ENCODE results near the gene AMDHD1.

GRCh38 chr12:95978774-95979173 lies 35.6 kb downstream of the AMDHD1 start:
- TF ChIP-seq IRF1 (CRISPR knock-in tag; IDR thresholded peaks at IDR 0.05) (no peak), TCF7 (CRISPR knock-in tag; IDR thresholded peaks at IDR 0.05; ENCODE audit: low read depth) (no peak), TEAD4 (CRISPR knock-in tag; IDR thresholded peaks at IDR 0.05) (no peak), TEAD1 (CRISPR knock-in tag; IDR thresholded peaks at IDR 0.05) (no peak), SMAD3 (CRISPR knock-in tag; IDR thresholded peaks at IDR 0.05; ENCODE audit: borderline replicate concordance) (no peak), NR2C2 (CRISPR knock-in tag; IDR thresholded peaks at IDR 0.05) (no peak), ZNF423 (CRISPR knock-in tag; IDR thresholded peaks at IDR 0.05) (no peak)
- TF ChIP-seq, protein P1, sequence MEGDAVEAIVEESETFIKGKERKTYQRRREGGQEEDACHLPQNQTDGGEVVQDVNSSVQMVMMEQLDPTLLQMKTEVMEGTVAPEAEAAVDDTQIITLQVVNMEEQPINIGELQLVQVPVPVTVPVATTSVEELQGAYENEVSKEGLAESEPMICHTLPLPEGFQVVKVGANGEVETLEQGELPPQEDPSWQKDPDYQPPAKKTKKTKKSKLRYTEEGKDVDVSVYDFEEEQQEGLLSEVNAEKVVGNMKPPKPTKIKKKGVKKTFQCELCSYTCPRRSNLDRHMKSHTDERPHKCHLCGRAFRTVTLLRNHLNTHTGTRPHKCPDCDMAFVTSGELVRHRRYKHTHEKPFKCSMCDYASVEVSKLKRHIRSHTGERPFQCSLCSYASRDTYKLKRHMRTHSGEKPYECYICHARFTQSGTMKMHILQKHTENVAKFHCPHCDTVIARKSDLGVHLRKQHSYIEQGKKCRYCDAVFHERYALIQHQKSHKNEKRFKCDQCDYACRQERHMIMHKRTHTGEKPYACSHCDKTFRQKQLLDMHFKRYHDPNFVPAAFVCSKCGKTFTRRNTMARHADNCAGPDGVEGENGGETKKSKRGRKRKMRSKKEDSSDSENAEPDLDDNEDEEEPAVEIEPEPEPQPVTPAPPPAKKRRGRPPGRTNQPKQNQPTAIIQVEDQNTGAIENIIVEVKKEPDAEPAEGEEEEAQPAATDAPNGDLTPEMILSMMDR (IDR thresholded peaks at IDR 0.05): no peak
